ENCODE data around the gene OSBPL9.
"Not testable (repeated sequence)": the region's sequence is repeated elsewhere in the genome, so short reads cannot be mapped to it uniquely, and the experiment has no call there.

The OSBPL9 gene

DNA sequence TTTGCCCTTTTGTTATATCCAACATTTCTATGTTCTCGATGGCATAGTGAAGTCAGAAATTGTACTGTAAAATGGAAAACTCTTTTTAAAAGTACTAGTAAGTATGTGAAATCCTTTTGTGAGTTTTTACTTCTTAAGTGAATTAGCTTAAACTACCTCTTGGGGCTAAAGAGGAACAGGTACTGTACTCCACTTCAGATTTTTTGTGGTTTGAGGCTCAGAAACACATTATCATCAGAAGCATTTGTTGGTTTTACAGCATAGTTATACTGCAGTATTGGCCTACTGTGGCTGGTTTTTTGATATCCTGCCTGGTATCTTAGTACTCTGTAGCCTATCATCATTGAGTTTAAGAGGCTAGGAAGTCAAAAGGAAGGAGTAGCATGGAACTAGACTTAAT lies 144.5 kb downstream of the OSBPL9 start:
- Mint-ChIP-seq H3K27me3 (no peaks in the 10 kb centered on the region), H3K9me3 (no peaks in the 10 kb centered on the region), H3K4me3 (no peak overlapping the region), H3K36me3 (peaks cover 7% of the 10 kb centered on the region), H3K27ac (peak overlapping the region; percentile 11), H3K4me1 (peaks cover 15% of the 10 kb centered on the region)

DNA sequence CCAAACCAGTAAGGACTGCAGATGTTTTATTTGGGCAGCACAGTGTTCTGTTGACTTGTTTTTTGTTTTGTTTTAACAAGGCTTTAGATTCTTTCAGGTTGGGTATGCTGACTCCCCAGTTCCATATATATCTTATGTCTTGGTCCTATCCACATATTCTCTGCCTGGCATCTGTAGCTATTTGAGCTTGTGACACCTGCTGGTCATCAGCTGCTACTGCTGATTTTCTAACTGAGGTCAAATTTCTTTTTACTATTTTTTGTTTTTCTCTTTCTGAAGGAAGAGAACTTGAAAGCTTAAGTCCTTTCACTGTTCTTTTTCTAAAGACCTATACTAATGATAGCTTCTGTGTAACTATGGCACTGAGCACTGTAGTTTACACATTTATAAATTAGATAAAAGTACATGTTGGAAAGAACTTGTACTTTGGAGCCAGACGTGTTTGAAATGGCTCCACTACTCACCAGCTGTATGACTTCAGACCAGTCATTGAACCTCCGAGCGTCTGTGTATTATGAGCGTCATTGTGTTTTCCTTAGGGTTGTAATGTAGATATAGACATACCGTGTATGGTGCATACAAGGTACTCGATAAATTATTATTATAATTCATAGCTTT lies 152.2 kb downstream of the OSBPL9 start:
- H3K36me3 Mint-ChIP-seq = peaks cover 11% of the 10 kb centered on the region
- H3K4me1 Mint-ChIP-seq = peaks cover 17% of the 10 kb centered on the region
- no peak overlapping the region for H3K4me3 Mint-ChIP-seq
- no peak overlapping the region for H3K27ac Mint-ChIP-seq
- H3K27me3 Mint-ChIP-seq = no peaks in the 10 kb centered on the region
- no peaks in the 10 kb centered on the region for H3K9me3 Mint-ChIP-seq

DNA sequence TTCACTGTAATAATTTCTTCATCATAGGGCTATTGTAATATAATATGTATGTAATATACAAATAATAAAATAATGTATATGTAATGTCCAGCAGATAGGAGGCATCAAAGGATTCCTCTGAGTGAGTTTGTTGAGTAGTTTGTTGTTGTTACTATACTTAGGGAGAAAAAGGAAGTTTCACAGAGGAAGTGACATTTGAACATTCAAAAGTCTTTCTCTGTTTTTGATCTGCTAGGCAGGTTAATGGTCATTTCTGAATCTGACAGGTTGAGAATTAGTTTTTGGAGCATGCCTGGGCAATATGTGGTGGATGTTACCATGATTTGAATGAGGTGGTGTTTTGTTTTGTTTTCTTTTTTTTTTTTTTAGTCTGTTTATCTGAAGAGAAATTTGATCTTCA lies 159.5 kb downstream of the OSBPL9 start:
- H3K27ac Mint-ChIP-seq = peak overlapping the region; percentile 37
- peaks cover 14% of the 10 kb centered on the region for H3K36me3 Mint-ChIP-seq
- H3K4me3 Mint-ChIP-seq = no peak overlapping the region
- no peaks in the 10 kb centered on the region for H3K27me3 Mint-ChIP-seq
- no peaks in the 10 kb centered on the region for H3K9me3 Mint-ChIP-seq
- peaks cover 17% of the 10 kb centered on the region for H3K4me1 Mint-ChIP-seq

DNA sequence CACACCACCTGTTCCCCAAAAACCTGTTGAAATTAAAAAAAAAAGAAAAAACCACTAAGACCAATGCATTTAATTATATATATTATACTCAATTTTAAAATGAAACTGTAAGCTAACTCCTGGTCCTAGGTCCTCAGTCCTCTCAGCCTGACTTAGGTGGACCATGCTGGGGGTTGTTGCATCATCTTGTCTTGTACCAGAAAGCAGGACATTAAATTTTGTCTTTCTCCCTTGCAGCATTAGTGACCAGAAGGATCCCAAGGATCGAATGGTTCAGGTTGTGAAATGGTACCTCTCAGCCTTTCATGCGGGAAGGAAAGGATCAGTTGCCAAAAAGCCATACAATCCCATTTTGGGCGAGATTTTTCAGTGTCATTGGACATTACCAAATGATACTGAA lies 164.0 kb downstream of the OSBPL9 start:
- peaks cover 12% of the 10 kb centered on the region for H3K36me3 Mint-ChIP-seq

DNA sequence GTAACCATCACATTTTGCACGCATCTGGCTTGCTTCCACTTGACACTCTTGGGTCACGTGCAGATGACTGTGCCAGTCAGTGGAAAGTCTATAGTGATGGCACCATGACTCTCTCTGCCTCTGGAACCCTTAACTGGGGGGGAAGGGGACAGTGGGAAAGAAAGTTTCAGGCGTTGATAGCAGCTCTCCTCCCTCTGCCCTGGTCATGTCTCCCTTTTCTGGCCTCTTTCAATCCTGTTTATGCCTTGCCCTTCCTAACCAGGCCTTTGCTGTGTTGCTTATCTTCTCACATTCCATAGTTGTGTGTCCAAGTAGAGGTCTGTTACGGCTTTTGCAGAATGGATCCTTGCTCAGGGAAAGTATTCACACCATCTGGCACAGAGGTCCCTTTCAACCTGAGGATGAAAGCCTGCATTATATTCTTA lies 168.1 kb downstream of the OSBPL9 start:
- no peaks in the 10 kb centered on the region for H3K27me3 Mint-ChIP-seq
- no peak overlapping the region for H3K27ac Mint-ChIP-seq
- no peak overlapping the region for H3K4me3 Mint-ChIP-seq
- H3K4me1 Mint-ChIP-seq = no peaks in the 10 kb centered on the region
- peaks cover 20% of the 10 kb centered on the region for H3K36me3 Mint-ChIP-seq
- H3K9me3 Mint-ChIP-seq = no peaks in the 10 kb centered on the region

More for the DNA sequence above, 164.0 kb downstream of the OSBPL9 start:
- no peak overlapping the region for H3K4me3 Mint-ChIP-seq
- no peak overlapping the region for H3K27ac Mint-ChIP-seq
- no peaks in the 10 kb centered on the region for H3K9me3 Mint-ChIP-seq
- H3K27me3 Mint-ChIP-seq = no peaks in the 10 kb centered on the region
- peaks cover 3% of the 10 kb centered on the region for H3K4me1 Mint-ChIP-seq

DNA sequence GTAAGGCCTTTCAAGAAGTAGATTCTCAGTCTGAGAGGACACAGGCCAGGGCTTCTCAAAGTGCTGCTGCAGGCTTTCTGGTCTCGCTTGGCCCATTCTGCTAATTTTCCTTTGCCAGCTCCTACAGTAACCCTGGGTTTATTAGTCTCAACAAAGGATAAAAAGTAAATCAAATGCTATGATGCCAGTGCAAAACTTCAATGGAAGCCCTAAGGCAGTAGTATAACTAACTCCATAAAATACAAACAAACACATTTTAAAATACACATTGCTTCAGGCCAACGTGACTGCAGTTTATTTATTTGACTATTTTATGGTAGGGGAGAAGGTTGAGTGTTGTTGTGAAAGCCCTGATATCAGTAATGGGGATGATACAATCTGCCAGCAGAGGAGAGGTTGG lies 172.0 kb downstream of the OSBPL9 start:
- Mint-ChIP-seq H3K27me3 (no peaks in the 10 kb centered on the region), H3K4me1 (peaks cover 6% of the 10 kb centered on the region), H3K9me3 (no peaks in the 10 kb centered on the region), H3K36me3 (peaks cover 24% of the 10 kb centered on the region), H3K4me3 (no peak overlapping the region), H3K27ac (no peak overlapping the region)

DNA sequence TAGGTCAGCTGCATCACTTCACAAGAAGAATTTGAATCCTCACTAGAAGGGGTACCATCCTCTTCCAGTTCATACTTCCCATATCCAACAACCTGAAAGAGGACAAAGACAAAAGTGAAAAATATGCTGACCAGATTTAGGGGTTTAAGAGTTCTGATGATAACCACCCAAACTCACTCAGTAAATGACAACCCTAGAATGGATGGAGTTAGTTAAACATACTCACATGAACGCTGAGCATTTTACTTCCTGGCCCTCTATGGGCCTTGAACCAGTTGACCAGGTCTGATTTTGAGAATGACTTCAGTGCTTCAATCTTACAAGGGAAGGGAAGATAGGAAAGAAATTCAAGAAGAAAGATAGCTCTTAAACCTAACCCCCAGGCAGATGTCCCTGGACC lies 172.4 kb downstream of the OSBPL9 start:
- Mint-ChIP-seq H3K4me1 (peaks cover 6% of the 10 kb centered on the region), H3K4me3 (no peak overlapping the region), H3K27me3 (no peaks in the 10 kb centered on the region), H3K9me3 (no peaks in the 10 kb centered on the region), H3K27ac (peak overlapping the region; percentile 26), H3K36me3 (peaks cover 24% of the 10 kb centered on the region)

DNA sequence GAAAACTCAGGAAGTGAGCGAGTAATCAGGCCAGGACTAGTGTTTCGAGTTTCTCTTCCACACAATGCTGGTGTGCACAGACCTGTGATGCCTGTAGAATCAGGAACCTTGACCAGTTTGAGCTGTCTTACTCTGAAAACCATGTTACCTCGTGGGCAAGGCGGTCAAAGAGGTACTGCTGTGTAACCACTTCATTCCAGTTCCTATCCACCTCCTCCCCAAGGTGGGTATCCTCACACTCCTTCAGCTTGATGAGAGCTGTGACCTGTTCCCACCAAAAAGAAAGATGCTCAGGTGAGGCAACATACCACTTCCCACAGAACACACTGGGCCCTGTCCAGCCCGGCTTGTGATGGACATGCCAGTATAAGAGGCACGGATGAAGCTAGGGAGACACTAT lies 173.5 kb downstream of the OSBPL9 start:
- peak overlapping the region; percentile 18 for H3K27ac Mint-ChIP-seq
- peaks cover 24% of the 10 kb centered on the region for H3K36me3 Mint-ChIP-seq
- no peaks in the 10 kb centered on the region for H3K9me3 Mint-ChIP-seq
- no peaks in the 10 kb centered on the region for H3K27me3 Mint-ChIP-seq
- peaks cover 6% of the 10 kb centered on the region for H3K4me1 Mint-ChIP-seq
- H3K4me3 Mint-ChIP-seq = no peak overlapping the region

DNA sequence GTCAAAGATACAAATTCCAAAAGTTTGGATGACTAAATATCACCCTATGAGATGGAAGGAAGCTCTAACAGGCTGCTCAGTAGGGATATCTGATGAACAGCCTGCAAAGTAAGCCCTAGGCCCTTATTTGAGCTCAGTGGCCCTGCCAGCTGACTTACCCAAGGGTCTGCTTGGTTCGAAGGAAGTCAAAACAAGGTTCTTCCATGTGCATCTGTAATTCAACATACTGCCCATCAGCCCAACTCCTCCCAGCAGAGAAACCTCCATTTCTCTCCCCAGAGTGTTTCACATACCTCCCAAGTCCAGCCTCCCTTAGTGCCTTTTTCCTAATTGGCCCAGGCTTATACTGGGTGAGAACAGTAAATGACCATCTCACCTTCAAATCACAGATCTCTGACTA lies 175.0 kb downstream of the OSBPL9 start:
- H3K36me3 Mint-ChIP-seq = peaks cover 24% of the 10 kb centered on the region
- no peak overlapping the region for H3K4me3 Mint-ChIP-seq
- H3K27ac Mint-ChIP-seq = peak overlapping the region; percentile 82
- no peaks in the 10 kb centered on the region for H3K27me3 Mint-ChIP-seq
- peaks cover 6% of the 10 kb centered on the region for H3K4me1 Mint-ChIP-seq
- H3K9me3 Mint-ChIP-seq = no peaks in the 10 kb centered on the region

DNA sequence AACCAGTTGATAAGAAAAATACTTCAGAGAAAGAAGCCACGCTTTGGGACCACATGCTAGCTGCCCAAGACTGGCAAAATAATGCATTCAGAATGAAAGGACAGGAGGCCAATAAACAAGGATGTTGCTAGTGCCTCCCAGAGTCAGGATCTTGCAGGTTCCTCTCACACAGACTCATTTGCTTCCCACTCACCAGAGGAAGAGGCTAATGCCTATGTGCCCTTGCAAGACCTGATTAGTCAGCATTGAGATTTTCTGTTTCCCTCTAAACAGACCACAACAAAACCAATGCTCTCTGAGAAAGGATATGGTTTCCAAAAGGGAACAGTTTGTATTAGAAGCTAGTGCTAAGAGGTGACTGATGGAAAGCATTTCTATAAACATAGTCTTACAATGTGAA lies 176.0 kb downstream of the OSBPL9 start:
- H3K27ac Mint-ChIP-seq = peak overlapping the region; percentile 33
- H3K27me3 Mint-ChIP-seq = no peaks in the 10 kb centered on the region
- no peaks in the 10 kb centered on the region for H3K9me3 Mint-ChIP-seq
- peaks cover 6% of the 10 kb centered on the region for H3K4me1 Mint-ChIP-seq
- peaks cover 28% of the 10 kb centered on the region for H3K36me3 Mint-ChIP-seq
- H3K4me3 Mint-ChIP-seq = no peak overlapping the region

DNA sequence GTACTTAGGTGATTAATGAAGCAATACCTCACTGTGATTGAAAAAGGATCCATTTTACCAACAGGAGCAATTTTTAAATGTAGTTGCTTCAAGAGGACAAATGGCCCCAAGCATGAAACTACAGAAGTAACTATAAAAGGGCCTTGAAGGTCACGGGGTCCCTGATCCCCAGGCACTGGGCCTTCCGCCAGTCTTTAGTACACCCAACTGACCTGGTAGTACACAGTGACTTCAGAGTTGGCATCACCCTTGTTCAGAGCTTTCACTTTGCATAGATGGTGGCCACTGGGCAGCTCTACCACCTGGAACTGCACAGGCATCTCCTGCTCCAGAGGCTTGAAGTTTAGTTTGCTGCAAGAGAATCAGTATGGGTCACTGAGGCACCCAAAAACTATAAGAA lies 177.4 kb downstream of the OSBPL9 start:
- Mint-ChIP-seq H3K27ac (peak overlapping the region; percentile 76), H3K4me3 (no peak overlapping the region), H3K9me3 (no peaks in the 10 kb centered on the region), H3K27me3 (no peaks in the 10 kb centered on the region), H3K4me1 (peaks cover 6% of the 10 kb centered on the region), H3K36me3 (peaks cover 22% of the 10 kb centered on the region)

DNA sequence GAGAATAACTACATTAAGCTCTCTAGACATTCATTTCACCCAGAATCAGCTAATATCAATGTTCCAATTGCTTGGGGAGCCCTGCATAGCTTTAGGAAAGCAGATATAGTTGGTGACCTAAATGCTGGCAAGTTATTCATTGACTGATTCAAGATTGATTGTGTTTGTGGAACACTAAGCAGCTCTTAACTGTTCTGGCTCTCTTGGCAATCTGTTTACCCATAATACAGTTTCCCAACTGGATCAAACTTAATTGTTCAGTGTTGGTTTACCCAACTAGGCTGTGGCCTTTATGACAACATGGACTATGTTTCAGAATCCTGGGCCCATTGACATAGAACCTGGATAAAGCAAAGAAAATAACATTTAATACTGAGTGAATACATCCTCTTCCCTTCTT lies 178.0 kb downstream of the OSBPL9 start:
- Mint-ChIP-seq H3K4me3 (no peak overlapping the region), H3K27me3 (no peaks in the 10 kb centered on the region), H3K27ac (peak overlapping the region; percentile 55), H3K36me3 (peaks cover 17% of the 10 kb centered on the region), H3K4me1 (peaks cover 6% of the 10 kb centered on the region), H3K9me3 (no peaks in the 10 kb centered on the region)

DNA sequence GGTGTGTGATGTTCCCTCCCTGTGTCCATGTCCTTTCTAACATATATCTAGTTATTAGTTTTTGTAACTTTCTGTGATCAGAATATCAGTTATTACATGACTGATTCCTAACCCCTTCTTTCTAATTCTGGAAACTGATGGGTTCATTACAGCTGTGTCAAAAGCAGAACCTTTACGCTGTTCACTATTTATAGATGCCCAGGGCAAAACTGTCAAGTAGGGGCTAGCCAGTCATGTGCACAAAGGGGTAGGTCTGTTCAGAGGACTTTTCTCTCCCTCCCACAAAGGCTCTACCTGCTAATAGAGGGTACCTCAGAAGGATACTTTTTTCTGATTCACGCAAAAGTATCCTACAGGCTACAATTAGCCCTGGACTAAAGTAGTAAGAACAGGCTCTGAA lies 182.5 kb downstream of the OSBPL9 start:
- Mint-ChIP-seq H3K36me3 (peaks cover 11% of the 10 kb centered on the region), H3K27me3 (no peaks in the 10 kb centered on the region), H3K4me1 (no peaks in the 10 kb centered on the region), H3K4me3 (no peak overlapping the region), H3K27ac (no peak overlapping the region), H3K9me3 (no peaks in the 10 kb centered on the region)

DNA sequence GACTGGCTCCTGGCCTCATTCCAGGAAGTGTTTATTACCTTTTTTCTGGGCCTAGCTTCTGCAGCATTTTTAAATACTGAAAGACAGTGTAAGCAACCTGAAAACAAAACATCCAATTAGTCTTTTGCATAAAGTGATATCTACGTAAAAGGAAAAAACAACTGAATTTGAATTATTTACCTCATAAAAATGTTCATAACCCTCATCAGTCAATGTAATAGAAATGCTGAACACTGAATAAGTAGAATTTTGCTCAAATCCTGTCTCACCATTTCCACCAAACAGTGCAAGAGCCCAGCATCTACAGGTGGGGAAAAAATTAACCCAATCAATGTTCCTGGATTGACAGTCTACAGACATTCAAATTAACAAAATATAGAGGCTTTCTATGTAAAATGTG lies 197.6 kb downstream of the OSBPL9 start:
- Mint-ChIP-seq H3K27me3 (no peaks in the 10 kb centered on the region), H3K36me3 (peaks cover 12% of the 10 kb centered on the region), H3K27ac (no peak overlapping the region)

DNA sequence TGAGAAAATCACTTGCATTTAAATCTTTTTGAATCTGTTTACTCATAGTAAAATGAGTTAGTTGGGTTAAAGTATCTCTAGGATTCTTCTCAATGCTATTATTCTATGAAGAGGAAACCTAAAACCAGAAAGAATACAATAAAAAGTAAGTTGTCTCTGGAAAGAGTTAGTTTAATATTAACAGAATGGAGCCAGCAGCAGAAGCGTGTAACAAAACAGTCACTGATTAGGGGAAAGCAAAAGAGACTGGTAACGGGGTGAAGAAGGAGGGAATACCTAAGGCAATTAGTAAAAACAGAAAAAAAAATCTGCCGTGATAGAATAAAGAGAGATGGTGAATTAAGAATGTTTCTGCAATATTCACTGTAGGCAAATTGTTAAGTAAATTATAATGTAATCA lies 201.6 kb downstream of the OSBPL9 start:
- Mint-ChIP-seq H3K4me1 (no peaks in the 10 kb centered on the region), H3K9me3 (no peaks in the 10 kb centered on the region), H3K4me3 (no peak overlapping the region), H3K27me3 (no peaks in the 10 kb centered on the region), H3K27ac (no peak overlapping the region), H3K36me3 (peaks cover 20% of the 10 kb centered on the region)

More for the DNA sequence above, 197.6 kb downstream of the OSBPL9 start:
- Mint-ChIP-seq H3K4me1 (no peaks in the 10 kb centered on the region), H3K9me3 (no peaks in the 10 kb centered on the region), H3K4me3 (no peak overlapping the region)

DNA sequence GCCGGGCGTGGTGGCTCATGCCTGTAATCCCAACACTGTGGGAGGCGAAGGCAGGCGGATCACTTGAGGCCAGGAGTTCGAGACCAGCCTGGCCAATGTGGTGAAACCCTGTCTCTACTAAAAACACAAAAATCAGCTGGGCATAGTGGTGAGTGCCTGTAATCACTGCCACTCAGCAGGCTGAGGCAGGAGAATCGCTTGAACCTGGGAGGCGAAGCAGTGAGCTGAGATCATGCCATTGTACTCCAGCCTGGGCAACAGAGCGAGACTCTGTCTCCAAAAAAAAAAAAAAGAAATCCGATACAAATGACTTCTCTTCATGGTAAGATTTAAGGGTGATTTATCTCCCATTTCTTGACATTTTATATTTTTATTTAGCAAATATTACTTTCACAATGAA lies 202.1 kb downstream of the OSBPL9 start:
- H3K9me3 Mint-ChIP-seq, H3K4me3 Mint-ChIP-seq, H3K4me1 Mint-ChIP-seq, H3K27me3 Mint-ChIP-seq, H3K27ac Mint-ChIP-seq: not testable (repeated sequence)
- H3K36me3 Mint-ChIP-seq = peaks cover 15% of the 10 kb centered on the region

DNA sequence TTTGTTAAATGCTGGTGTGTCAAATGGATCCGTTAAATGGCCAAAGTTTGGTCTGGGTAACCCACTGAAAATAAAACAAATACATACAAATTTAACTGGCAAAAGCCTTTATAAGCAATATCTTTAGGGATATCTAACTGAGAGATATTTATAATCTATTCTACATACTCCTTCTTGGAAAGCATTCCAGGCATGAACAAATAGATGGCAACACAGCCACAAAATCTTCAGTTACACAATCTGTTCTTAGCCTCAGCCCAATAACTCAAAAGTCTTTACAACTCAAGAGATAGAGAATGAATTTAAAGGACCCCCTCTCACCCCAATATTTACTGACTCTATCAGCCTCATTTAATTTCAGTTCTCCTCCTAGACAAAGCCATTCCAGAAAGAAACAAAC lies 202.9 kb downstream of the OSBPL9 start:
- no peaks in the 10 kb centered on the region for H3K27me3 Mint-ChIP-seq
- H3K9me3 Mint-ChIP-seq = no peaks in the 10 kb centered on the region
- H3K36me3 Mint-ChIP-seq = peaks cover 13% of the 10 kb centered on the region
- no peaks in the 10 kb centered on the region for H3K4me1 Mint-ChIP-seq
- no peak overlapping the region for H3K4me3 Mint-ChIP-seq
- no peak overlapping the region for H3K27ac Mint-ChIP-seq

All from activated naive CD4-positive, alpha-beta T cell treated with anti-CD3 and anti-CD28 coated beads, Interleukin-2, amount 50 U/mL, for 24 hours (primary cell).